ENCODE results near the gene GID4. TPM values are rescaled to one million over a fixed set of nuclear protein-coding genes. Genes with fewer than 3 reads are reported as not detected.

The GID4 gene
- polyA plus RNA-seq, 1 donor, result 11.3 TPM

- DNase-seq, result no peak
Observed at GRCh38 chr17:18102640-18103039, 63.4 kb downstream of the GID4 start.

GRCh38 chr17:18105027-18105426 lies 65.8 kb downstream of the GID4 start:
- no peak for DNase-seq

GRCh38 chr17:18105595-18105994 lies 66.4 kb downstream of the GID4 start:
- no peak for DNase-seq

- no peak for DNase-seq
Observed at GRCh38 chr17:18106211-18106610, 67.0 kb downstream of the GID4 start.

GRCh38 chr17:18107061-18107790 lies 68.0 kb downstream of the GID4 start:
- DNase-seq, result no peak

GRCh38 chr17:18107971-18108370 lies 68.8 kb downstream of the GID4 start:
- no peak for DNase-seq

- DNase-seq, result no peak
Observed at GRCh38 chr17:18108401-18109312, 69.4 kb downstream of the GID4 start, which contains the start of gene MYO15A. Gene MYO15A, plus strand, starts transcription at chr17:18108756. Its CDS starts 10,045 bp downstream, at chr17:18118801.

- DNase-seq, result no peak
Observed at GRCh38 chr17:18109935-18110485, 70.8 kb downstream of the GID4 start.

GRCh38 chr17:18110636-18111145 lies 71.5 kb downstream of the GID4 start:
- no peak for DNase-seq

- no peak for DNase-seq
Observed at GRCh38 chr17:18111330-18111971, 72.2 kb downstream of the GID4 start.

- DNase-seq, result no peak
Observed at GRCh38 chr17:18115517-18115916, 76.3 kb downstream of the GID4 start.

GRCh38 chr17:18116078-18116477 lies 76.9 kb downstream of the GID4 start:
- DNase-seq, result no peak

- DNase-seq, result no peak
Observed at GRCh38 chr17:18117533-18117932, 78.3 kb downstream of the GID4 start.

Other genes starting within 250 kb of the GID4 start
- 26.3 TPM for gene SREBF1, start 202.4 kb upstream of the GID4 start, polyA plus RNA-seq (ENCODE audit: insufficient read length)
- gene TOM1L2, start 67.0 kb upstream of the GID4 start, polyA plus RNA-seq (ENCODE audit: insufficient read length), result 51.8 TPM
- 8.3 TPM for gene DRC3, start 66.5 kb upstream of the GID4 start, polyA plus RNA-seq (ENCODE audit: insufficient read length)
- 19.0 TPM for gene ATPAF2, start 240 bp upstream of the GID4 start, polyA plus RNA-seq (ENCODE audit: insufficient read length)
- 28.6 TPM for gene DRG2, start 48.5 kb downstream of the GID4 start, polyA plus RNA-seq (ENCODE audit: insufficient read length)
- gene MYO15A, start 69.3 kb downstream of the GID4 start, polyA plus RNA-seq (ENCODE audit: insufficient read length), result 1.3 TPM
- 71.1 TPM for gene ALKBH5, start 144.4 kb downstream of the GID4 start, polyA plus RNA-seq (ENCODE audit: insufficient read length)
- gene LLGL1, start 186.2 kb downstream of the GID4 start, polyA plus RNA-seq (ENCODE audit: insufficient read length), result 26.2 TPM
- 181 TPM for gene FLII, start 219.3 kb downstream of the GID4 start, polyA plus RNA-seq (ENCODE audit: insufficient read length)
- 17.7 TPM for gene MIEF2, start 221.3 kb downstream of the GID4 start, polyA plus RNA-seq (ENCODE audit: insufficient read length)

All from hindlimb muscle (tissue), 1 donor.